HG03139 (cell line): ENCODE measurements around the gene MZT2B.
A peak's percentile ranks its signal among the peaks of the same experiment; 100 is the strongest.
"Not testable (repeated sequence)": the region's sequence is repeated elsewhere in the genome, so short reads cannot be mapped to it uniquely, and the experiment has no call there.

ENCODE experiments used
- ATAC-seq: cut with Tn5 transposase; IDR thresholded peaks from one replicate; pipeline ENCODE4 v1.9.1; 2021; ENCODE audit not compliant: unreplicated experiment

The MZT2B gene

DNA sequence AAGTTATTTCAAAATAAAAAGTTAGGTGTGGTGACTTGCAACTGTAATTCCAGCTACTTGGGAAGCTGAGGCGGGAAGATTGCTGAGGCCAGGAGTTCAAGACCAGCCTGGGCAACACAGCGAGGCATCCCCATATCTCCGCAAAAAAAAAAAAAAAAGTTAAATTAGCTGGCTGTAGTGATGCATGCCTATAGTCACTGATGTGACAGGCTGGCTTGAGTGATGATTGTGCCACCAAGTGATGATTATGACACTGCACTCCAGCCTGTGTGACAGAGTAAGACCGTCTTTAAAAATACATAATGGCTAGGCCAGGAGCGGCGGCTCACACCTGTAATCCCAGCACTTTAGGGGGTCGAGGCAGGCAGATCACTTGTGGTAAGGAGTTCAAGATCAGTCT, 12.2 kb upstream of the MZT2B start:
- ATAC-seq: no peak

DNA sequence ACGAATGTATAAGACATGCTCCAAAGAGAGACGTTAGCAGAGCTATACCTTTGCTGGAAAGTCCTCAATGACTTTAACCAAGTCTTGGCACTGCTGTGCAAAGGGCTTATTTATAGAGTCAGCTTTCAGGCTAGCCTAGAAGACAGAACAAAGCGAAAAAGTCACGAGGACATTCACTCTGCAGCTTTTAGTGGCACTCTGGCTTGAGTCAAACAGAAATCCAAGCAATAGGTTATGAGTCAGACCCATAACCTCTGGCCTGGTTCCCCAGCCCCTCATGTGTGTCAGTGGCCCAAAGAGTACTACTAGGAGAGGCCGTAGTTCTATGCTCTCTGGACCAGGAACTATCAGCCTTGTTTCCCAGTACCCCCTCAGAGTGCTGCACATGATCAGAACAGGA, 7.2 kb upstream of the MZT2B start:
- not testable (repeated sequence) for ATAC-seq

GRCh38 chr2:130180404-130181324, 1.4 kb upstream of the MZT2B start:
- not testable (repeated sequence) for ATAC-seq

- peak; percentile 50 for ATAC-seq
These were observed 660 bp upstream of the MZT2B start, which contains the start of gene SMPD4 for GRCh38 chr2:130181325-130181879. Gene SMPD4 (minus strand): TSS chr2:130181602. CDS start chr2:130176592, 5,010 bp downstream.

DNA sequence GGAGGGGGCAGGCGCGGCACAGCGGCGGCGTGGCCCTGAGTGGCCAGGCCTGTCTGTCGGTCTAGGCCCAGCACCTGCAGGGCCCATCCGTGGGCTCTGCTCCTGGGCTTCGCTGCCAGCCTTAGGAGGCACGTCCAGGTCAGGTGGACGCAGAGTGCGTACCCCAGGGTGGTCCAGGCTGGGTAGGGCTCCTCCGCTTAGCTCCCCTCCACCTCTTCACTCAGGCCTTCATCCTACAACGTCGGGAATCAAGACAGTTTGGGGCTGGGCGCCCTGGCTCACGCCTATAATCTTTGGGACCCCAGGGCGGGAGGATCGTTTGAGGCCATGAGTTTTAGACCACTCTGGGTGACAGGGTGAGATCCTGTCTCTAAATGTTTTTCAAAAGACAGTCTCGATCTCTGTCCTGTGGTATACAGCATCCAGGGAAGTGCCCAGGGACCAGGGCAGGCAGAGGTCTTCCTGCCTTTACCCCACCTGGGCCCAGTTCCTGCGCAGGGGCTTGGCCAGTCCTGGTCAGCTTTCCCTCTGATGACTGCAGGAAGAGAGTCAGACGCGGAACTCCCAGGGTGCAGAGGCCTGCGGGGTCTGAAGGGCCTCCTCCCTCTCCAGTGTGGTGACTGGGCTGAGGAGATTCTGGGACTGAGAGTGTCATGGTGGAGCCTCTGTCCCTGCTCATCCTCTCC, 907 bp downstream of the MZT2B start:
- ATAC-seq: peak; percentile 5

- no peak for ATAC-seq
These were observed 1.7 kb downstream of the MZT2B start for GRCh38 chr2:130183512-130184373.

- no peak for ATAC-seq
These were observed 3.4 kb downstream of the MZT2B start for GRCh38 chr2:130185436-130185835.

DNA sequence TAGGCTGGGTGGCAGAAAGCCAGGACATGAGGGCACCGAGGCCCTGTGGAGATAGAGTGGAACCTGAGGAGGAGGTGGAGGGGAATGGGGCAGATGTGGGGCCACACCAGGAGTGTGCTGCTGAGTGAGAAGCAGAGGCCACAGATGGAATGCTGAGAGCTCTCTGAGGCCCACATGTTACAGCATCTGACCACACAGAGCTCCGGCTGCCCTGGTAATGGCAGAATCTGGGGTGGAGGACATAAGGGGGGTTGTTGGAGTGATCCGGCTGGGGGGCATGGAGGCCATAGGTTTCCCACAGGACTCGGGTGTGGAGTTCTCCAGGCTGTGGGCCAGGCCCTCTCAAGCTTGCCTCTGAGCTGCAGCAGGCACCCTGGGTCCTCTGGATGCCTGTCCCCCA, 3.8 kb downstream of the MZT2B start:
- no peak for ATAC-seq

- no peak for ATAC-seq
These were observed 4.3 kb downstream of the MZT2B start for GRCh38 chr2:130186391-130186790.

DNA sequence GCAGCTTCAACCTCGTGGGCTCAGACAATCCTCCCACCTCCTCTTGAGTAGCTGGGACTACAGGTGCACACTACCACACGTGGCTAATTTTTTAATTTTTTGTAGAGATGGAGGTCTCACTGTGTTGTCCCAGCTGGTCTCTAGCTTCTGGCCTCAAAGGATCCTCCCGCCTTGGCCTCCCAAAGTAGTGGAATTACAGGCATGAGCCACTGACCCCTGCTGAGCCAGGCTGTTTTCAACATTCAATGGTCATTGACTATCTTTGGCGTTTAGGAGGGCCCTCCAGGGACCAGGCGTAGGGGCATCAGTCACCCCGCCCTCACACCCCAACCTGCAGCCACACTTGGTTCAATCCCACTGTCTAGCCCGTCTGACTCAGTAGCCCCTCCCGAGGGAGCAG, 5.2 kb downstream of the MZT2B start:
- ATAC-seq: no peak

- ATAC-seq: not testable (repeated sequence)
These were observed 6.1 kb downstream of the MZT2B start for GRCh38 chr2:130187859-130188792.

GRCh38 chr2:130188958-130189357, 6.9 kb downstream of the MZT2B start:
- not testable (repeated sequence) for ATAC-seq

- ATAC-seq: no peak
These were observed 8.2 kb downstream of the MZT2B start for GRCh38 chr2:130190237-130190636.

DNA sequence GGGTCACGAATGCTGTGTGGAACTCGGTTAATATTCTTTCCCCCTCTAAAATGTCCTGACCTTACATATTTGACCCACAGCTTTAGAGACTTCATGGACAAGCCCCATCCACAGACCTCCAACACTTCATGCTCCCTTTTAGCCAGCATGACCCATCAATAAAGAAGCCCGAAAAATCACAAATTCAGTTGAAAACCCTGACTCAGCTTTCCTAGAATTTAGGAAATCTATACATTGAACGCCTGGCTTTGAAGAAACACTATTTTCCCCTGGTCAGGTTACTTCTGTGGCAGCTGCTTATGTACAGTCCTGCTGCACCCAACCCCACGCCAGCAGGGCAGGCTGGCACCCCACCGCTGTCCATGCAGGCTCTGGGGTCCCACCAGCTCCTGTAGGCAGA, 9.3 kb downstream of the MZT2B start:
- not testable (repeated sequence) for ATAC-seq

GRCh38 chr2:130192451-130192850, 10.4 kb downstream of the MZT2B start:
- ATAC-seq: not testable (repeated sequence)

DNA sequence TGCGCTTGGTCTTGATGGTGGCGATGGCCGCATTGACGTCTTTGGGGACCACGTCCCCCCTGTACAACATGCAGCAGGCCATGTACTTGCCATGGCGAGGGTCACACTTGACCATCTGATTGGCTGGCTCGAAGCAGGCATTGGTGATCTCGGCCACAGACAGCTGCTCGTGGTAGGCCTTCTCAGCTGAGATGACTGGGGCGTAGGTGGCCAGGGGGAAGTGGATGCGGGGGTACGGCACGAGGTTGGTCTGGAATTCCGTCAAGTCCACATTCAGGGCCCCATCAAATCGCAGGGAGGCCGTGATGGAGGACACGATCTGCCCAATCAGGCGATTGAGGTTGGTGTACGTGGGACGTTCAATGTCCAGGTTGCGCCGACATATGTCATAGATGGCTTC, 11.8 kb downstream of the MZT2B start:
- not testable (repeated sequence) for ATAC-seq

DNA sequence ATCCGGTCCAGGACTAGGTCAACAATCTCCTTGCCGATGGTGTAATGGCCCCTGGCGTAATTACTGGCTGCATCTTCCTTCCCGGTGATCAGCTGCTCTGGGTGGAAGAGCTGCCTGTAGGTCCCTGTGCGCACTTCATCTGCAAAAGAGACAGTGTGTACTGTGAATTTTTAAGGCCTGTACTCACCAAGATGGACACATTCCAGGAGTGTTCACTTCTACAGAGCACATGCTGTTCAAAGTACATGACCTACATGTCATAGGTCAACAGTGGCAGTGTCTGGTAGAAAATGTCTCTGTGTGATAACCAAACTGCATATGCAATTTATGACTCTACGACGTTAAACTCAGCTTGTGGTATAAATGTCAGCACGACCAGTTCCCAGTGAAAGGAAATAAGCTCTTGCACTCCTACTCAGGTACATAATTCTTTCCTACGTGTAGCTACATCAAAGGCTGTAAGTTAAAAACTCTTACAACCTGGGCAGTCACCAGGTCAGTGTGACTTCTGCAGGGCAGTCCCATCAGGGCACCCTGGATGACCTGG, 13.1 kb downstream of the MZT2B start:
- ATAC-seq: not testable (repeated sequence)

GRCh38 chr2:130196052-130196451, 14.0 kb downstream of the MZT2B start:
- not testable (repeated sequence) for ATAC-seq

- no peak for ATAC-seq
These were observed 16.3 kb downstream of the MZT2B start, which contains the start of gene TUBA3E for GRCh38 chr2:130198343-130198742. Gene TUBA3E (minus strand): TSS chr2:130198439. CDS start chr2:130198360, 79 bp downstream.
